Activated CD4-positive, alpha-beta T cell treated with anti-CD3 and anti-CD28 coated beads for 36 hours (primary cell): Measurements from ENCODE around the gene PYCARD. TPM values are rescaled to one million over a fixed set of nuclear protein-coding genes. Genes with fewer than 3 reads are reported as not detected.
"Not testable (repeated sequence)": the region's sequence is repeated elsewhere in the genome, so short reads cannot be mapped to it uniquely, and the experiment has no call there.

ENCODE experiments used
- ATAC-seq: fragments of 200-7000 bp; cut with Tn5 transposase; one replicate; pipeline ENCODE4 v1.10.0; 2021; ENCODE audit warnings: mild to moderate bottlenecking, moderate library complexity
- CTCF ChIA-PET: fragments of 350-600 bp; sonication (Branson Sonifier 250); formaldehyde crosslinking; loops from one replicate; lab custom pipeline; 2021; ENCODE audit warnings: antibody characterized with exemption; lab: Charles Lee
- POLR2A ChIA-PET: fragments of 350-600 bp; sonication (Branson Sonifier 250); formaldehyde crosslinking; loops from one replicate; lab custom pipeline; 2021; ENCODE audit warnings: antibody characterized with exemption, inconsistent platforms; lab: Charles Lee
- DNase-seq: peaks from one replicate; pipeline ENCODE4 v3.0.0-alpha.2; 2020
- H3K27ac Mint-ChIP-seq: one replicate; pipeline ENCODE4 v1.8.0; 2021; ENCODE audit warnings: mixed read lengths
- H3K27me3 Mint-ChIP-seq: one replicate; pipeline ENCODE4 v1.8.0; 2021; ENCODE audit warnings: mixed read lengths
- H3K36me3 Mint-ChIP-seq: one replicate; pipeline ENCODE4 v1.8.0; 2021; ENCODE audit warnings: low read depth, mixed read lengths
- H3K4me1 Mint-ChIP-seq: one replicate; pipeline ENCODE4 v1.8.0; 2021; ENCODE audit warnings: mixed read lengths
- H3K4me3 Mint-ChIP-seq: one replicate; pipeline ENCODE4 v1.8.0; 2021; ENCODE audit warnings: mild to moderate bottlenecking, moderate library complexity, mixed read lengths
- H3K9me3 Mint-ChIP-seq: one replicate; pipeline ENCODE4 v1.8.0; 2021; ENCODE audit warnings: low read depth, mixed read lengths
- intact Hi-C, 2 experiments: fragments of 100-400 bp; cut with DNase I in 1 of 2; cut with micrococcal nuclease in 1 of 2; formaldehyde crosslinking; loops; one replicate each; pipeline versions ENCODE4 v1.14.2 to v1.15.1; 2022 to 2024; cut with DNase I, micrococcal nuclease
- total RNA-seq, 2 experiments: library from RNA; stranded (reverse); gene quantifications; one replicate each; pipeline ENCODE4 v1.2.3, GENCODE V29; 2021

Gene PYCARD
- total RNA-seq, 2 experiments from 2014 or later: 5.7 TPM

DNA sequence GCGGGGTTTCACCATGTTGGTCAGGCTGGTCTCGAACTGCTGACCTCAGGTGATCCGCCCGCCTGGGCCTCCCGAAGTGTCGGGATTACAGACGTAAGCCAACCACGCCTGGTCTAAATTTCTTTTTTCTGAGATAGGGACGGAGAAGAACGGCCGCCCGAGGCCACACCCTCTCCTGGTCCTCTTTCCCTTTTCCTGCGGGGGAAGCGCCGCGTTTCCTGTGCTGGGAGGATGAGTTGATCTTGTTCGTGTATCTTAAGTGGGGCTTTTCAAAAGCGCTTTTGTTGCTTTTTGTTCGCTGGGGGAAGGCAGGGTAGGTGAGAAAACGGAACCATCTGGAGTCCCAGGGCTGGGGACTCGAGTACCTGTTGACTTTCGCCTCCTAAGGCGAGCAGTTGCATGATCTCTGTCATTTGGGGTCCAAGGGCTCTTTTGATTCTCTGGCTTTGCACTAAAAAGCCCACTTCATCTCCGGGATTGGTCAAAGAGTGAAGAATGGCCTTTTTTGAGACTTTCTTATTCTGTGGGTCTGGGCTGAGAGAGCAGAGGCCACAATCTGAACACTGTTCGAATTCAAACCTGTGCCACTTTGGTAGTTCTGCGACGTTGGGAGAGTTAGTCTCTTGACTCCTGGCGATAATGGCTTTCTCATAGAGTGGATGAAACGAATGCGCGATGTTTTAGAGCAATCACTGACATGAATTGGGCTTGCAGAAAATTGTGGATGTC lies 21.3 kb downstream of the PYCARD start:
- peaks cover 64% of the 10 kb centered on the region for H3K4me1 Mint-ChIP-seq
- peak; percentile 58 for DNase-seq

GRCh38 chr16:31179747-31180459 lies 22.7 kb downstream of the PYCARD start, which contains the start of gene FUS:
Gene FUS, plus strand, starts transcription at chr16:31180139. Its CDS starts 76 bp downstream, at chr16:31180215.
- DNase-seq (peak; percentile 94), ATAC-seq (peak; percentile 56)
- CTCF ChIA-PET: interaction anchor here (0.6 to 4.3 kb wide), 2 partner anchors 38 to 533 kb away, joined by 3 to 23 read pairs; a partner anchor contains a TSS
- Mint-ChIP-seq H3K27ac (peak within 1 kb of the TSS; percentile 99), H3K36me3 (peaks cover 46% of the 10 kb centered on the region), H3K4me3 (peak within 1 kb of the TSS; percentile 95), H3K27me3 (no peaks in the 10 kb centered on the region), H3K4me1 (peaks cover 51% of the 10 kb centered on the region), H3K9me3 (no peaks in the 10 kb centered on the region)
- intact Hi-C loops: loop anchor here (1.0 to 10.0 kb wide), 17 partner anchors 38 to 805 kb away; partner anchors contain the start of genes ARMC5 (in 2 of the 2), BCKDK (in 2 of the 2), KAT8 (in 2 of the 2) and FBRS (in 1 of the 2)
- POLR2A ChIA-PET: interaction anchor here (0.6 to 2.5 kb wide), 31 partner anchors 10 to 698 kb away, joined by 3 to 38 read pairs (median 5); partner anchors contain the start of genes ARMC5, BCKDK, ITGAX and KAT8

More for the DNA sequence above, 21.3 kb downstream of the PYCARD start:
- POLR2A ChIA-PET: interaction anchor here (0.5 to 2.9 kb wide), 13 partner anchors 8 to 696 kb away, joined by 3 to 38 read pairs (median 6); partner anchors contain the start of genes ARMC5, KAT8, ZNF646 and ZNF668
- CTCF ChIA-PET: no interaction called here
- ATAC-seq: no peak
- peak overlapping the region; percentile 95 for H3K4me3 Mint-ChIP-seq
- H3K36me3 Mint-ChIP-seq: peaks cover 60% of the 10 kb centered on the region
- peak overlapping the region; percentile 99 for H3K27ac Mint-ChIP-seq
- H3K9me3 Mint-ChIP-seq: no peaks in the 10 kb centered on the region
- intact Hi-C loops: loop anchor here in 1 of 2 experiments (2.0 to 10.0 kb wide), 3 partner anchors 72 to 806 kb away; partner anchors contain the start of genes BCKDK, MYL11 and TBC1D10B
- H3K27me3 Mint-ChIP-seq: no peaks in the 10 kb centered on the region

DNA sequence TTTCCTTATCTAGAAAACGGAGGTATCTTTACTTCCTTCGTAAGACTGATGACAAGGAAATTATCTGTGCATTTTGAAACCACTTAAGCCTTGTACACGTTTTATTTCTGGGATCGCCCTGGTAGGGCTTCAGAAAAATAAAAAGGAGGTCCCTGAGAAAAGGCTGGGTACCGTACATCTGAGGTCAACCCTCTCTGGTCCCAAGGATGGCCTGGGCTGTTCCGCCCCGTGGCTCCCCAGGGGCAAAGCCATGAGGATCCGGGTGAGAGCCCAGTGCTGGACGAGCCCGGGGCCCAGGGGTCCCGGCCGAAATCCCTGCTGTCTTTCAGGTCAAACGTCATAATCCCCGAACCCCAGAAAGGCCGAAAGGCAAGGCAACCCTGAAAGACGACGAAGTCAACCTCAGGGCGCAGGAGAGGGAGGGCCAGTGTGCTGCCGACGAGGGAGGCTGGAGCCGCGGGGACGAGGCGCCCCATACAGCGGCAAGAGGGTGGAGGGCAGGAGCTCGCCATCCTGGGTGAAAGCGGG lies 23.3 kb downstream of the PYCARD start:
- no peaks in the 10 kb centered on the region for H3K9me3 Mint-ChIP-seq
- peak overlapping the region; percentile 99 for H3K27ac Mint-ChIP-seq
- no peaks in the 10 kb centered on the region for H3K27me3 Mint-ChIP-seq
- H3K36me3 Mint-ChIP-seq: peaks cover 40% of the 10 kb centered on the region
- intact Hi-C loops: loop anchor here (1.0 to 5.0 kb wide), 6 partner anchors 37 to 280 kb away; partner anchors contain the start of genes ARMC5 (in 1 of the 2), BCKDK (in 1 of the 2), KAT8 (in 1 of the 2) and VKORC1 (in 1 of the 2)
- ATAC-seq: peak; percentile 4
- peak overlapping the region; percentile 95 for H3K4me3 Mint-ChIP-seq
- peaks cover 46% of the 10 kb centered on the region for H3K4me1 Mint-ChIP-seq
- CTCF ChIA-PET: interaction anchor here (4.3 kb wide), 1 partner anchor 37 kb away, joined by 23 read pairs; no protein-coding TSS in a partner anchor
- DNase-seq: no peak
- POLR2A ChIA-PET: interaction anchor here (0.6 to 2.5 kb wide), 21 partner anchors 10 to 698 kb away, joined by 3 to 38 read pairs (median 5); partner anchors contain the start of genes ARMC5, BCKDK, ITGAX and KAT8

- CTCF ChIA-PET: interaction anchor here (0.6 to 4.3 kb wide), 6 partner anchors 17 to 284 kb away, joined by 3 to 23 read pairs (median 3); no protein-coding TSS in a partner anchor
- H3K4me1 Mint-ChIP-seq: peaks cover 25% of the 10 kb centered on the region
Measured at GRCh38 chr16:31177136-31177535, 25.4 kb downstream of the PYCARD start.

DNA sequence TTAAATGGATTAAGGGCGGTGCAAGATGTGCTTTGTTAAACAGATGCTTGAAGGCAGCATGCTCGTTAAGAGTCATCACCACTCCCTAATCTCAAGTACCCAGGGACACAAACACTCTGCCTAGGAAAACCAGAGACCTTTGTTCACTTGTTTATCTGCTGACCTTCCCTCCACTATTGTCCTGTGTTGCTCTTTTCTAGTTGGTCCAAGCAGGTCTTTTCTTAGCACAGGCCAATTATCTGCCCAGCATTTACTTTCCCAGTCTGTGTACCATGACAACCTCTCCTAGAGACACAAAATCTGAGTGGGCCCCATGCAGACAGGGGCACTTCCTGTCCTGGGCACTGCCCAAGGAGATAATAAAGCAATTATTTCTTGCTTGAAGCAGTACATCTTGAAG lies 32.5 kb downstream of the PYCARD start:
- H3K4me3 Mint-ChIP-seq, CTCF ChIA-PET, H3K4me1 Mint-ChIP-seq, H3K27ac Mint-ChIP-seq, POLR2A ChIA-PET, H3K27me3 Mint-ChIP-seq, ATAC-seq, H3K36me3 Mint-ChIP-seq, DNase-seq, H3K9me3 Mint-ChIP-seq, intact Hi-C loops: not testable (repeated sequence)

More at GRCh38 chr16:31177136-31177535, 25.4 kb downstream of the PYCARD start:
- POLR2A ChIA-PET: interaction anchor here (0.7 to 1.9 kb wide), 4 partner anchors 9 to 81 kb away, joined by 3 to 15 read pairs (median 4); no protein-coding TSS in a partner anchor
- H3K36me3 Mint-ChIP-seq: peaks cover 20% of the 10 kb centered on the region
- peak; percentile 17 for ATAC-seq
- H3K27ac Mint-ChIP-seq: peak overlapping the region; percentile 83
- intact Hi-C loops: loop anchor here (1.0 to 5.0 kb wide), 4 partner anchors 18 to 70 kb away; partner anchors contain the start of gene BCKDK (in 1 of the 2)
- no peaks in the 10 kb centered on the region for H3K9me3 Mint-ChIP-seq
- no peaks in the 10 kb centered on the region for H3K27me3 Mint-ChIP-seq
- peak overlapping the region; percentile 30 for H3K4me3 Mint-ChIP-seq
- peak; percentile 77 for DNase-seq

DNA sequence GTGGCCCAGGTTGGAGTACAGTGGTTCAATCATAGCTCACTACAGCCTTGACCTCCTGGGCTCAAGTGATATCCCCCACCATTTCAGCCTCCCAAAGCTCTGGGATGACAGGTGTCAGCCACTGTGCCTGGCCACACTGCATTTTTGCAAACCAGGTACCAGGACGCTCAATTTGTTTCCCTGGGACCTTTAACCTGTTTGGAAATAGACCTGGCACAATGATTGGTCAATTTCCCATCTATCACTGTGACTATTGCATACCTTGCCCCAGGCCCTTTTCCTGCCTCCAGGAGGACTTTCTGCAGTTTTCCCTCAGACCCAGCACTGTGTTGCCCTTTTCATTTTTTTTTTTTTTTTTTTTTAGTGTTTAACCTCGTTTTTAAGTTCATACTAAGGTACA lies 33.7 kb downstream of the PYCARD start:
- ChIA-PET POLR2A (no interaction called here), CTCF (no interaction called here)
- ATAC-seq: no peak
- no peaks in the 10 kb centered on the region for H3K36me3 Mint-ChIP-seq
- no peaks in the 10 kb centered on the region for H3K9me3 Mint-ChIP-seq
- H3K27me3 Mint-ChIP-seq: no peaks in the 10 kb centered on the region
- H3K4me1 Mint-ChIP-seq: no peaks in the 10 kb centered on the region
- intact Hi-C loops: no loop called here
- DNase-seq: no peak
- H3K27ac Mint-ChIP-seq: no peak overlapping the region
- no peak overlapping the region for H3K4me3 Mint-ChIP-seq

DNA sequence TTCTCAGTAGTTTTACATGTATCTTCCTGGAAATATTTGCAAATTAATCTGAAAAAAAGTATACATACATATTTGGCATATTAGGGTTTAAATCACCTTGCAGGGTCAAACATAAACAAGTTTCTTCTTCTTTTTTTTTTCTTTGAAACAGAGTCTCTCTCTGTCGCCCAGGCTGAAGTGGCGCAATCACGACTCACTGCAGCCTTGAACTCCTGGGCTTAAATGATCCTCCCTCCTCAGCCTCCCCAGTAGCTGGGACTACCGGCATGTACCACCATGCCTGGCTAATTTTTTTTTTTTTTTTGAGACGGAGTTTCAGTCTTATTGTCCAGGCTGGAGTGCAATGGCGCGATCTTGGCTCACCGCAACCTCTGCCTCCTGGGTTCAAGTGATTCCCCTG lies 35.2 kb downstream of the PYCARD start:
- Mint-ChIP-seq H3K27ac (no peak overlapping the region), H3K9me3 (no peaks in the 10 kb centered on the region), H3K4me3 (no peak overlapping the region), H3K4me1 (no peaks in the 10 kb centered on the region), H3K27me3 (no peaks in the 10 kb centered on the region), H3K36me3 (no peaks in the 10 kb centered on the region)
- POLR2A ChIA-PET: interaction anchor here (0.6 kb wide), 1 partner anchor 10 kb away, joined by 10 read pairs; no protein-coding TSS in a partner anchor
- CTCF ChIA-PET: interaction anchor here (1.1 kb wide), 1 partner anchor 11 kb away, joined by 4 read pairs; no protein-coding TSS in a partner anchor
- intact Hi-C loops: loop anchor here in 1 of 2 experiments (2.0 kb wide), 1 partner anchor 21 kb away; no protein-coding TSS in a partner anchor
- ATAC-seq: no peak
- DNase-seq: no peak

GRCh38 chr16:31157136-31157535 lies 45.4 kb downstream of the PYCARD start:
- H3K36me3 Mint-ChIP-seq: no peaks in the 10 kb centered on the region
- no peak overlapping the region for H3K4me3 Mint-ChIP-seq
- DNase-seq (no peak), ATAC-seq (no peak)
- no peaks in the 10 kb centered on the region for H3K27me3 Mint-ChIP-seq
- H3K27ac Mint-ChIP-seq: no peak overlapping the region
- intact Hi-C loops: no loop called here
- no peaks in the 10 kb centered on the region for H3K9me3 Mint-ChIP-seq
- H3K4me1 Mint-ChIP-seq: peaks cover 7% of the 10 kb centered on the region
- POLR2A ChIA-PET: interaction anchor here (0.6 to 1.3 kb wide), 4 partner anchors 10 to 55 kb away, joined by 3 to 10 read pairs (median 3); no protein-coding TSS in a partner anchor
- CTCF ChIA-PET: interaction anchor here (0.6 to 6.2 kb wide), 7 partner anchors 11 to 300 kb away, joined by 3 to 37 read pairs (median 4); partner anchors contain the start of gene HSD3B7
